Stimulated activated CD4-positive, alpha-beta T cell treated with anti-CD3 and anti-CD28 coated beads, Interleukin-1b, Interleukin-23, amount 100 ng/mL, for 4 hours (primary cell): ENCODE data around the gene RNASE8.
A peak's percentile ranks its signal among the peaks of the same experiment; 100 is the strongest.

Experiments
- DNase-seq, 2 donors: peaks; one replicate each; pipeline ENCODE4 v3.0.0-alpha.2; 2020; ENCODE audit warnings: low read depth in 2 of 2

Gene RNASE8

GRCh38 chr14:21092273-21093011, 34.8 kb downstream of the RNASE8 start:
- peak; percentile 93 to 94 for DNase-seq

DNA sequence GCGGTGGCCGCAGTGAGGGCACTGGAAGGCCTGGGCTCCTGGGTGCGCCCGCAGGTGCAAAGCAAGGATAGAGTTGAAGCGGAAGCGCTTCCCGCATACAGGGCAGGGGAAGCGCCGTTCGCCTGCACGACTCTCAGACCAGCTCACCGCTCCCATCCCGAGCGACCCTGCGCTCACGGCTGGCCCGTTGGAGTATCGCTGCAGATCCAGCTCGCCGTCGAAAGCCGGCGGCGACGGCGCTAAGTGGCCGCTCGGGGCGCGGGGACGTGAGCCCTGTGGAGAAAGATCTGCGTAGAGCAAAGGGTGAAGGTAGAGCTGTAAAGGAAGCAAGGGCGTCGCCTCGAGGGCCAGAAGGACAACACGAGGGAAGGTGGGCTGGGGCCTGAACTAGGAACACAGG, 35.4 kb downstream of the RNASE8 start:
- DNase-seq: no peak

DNA sequence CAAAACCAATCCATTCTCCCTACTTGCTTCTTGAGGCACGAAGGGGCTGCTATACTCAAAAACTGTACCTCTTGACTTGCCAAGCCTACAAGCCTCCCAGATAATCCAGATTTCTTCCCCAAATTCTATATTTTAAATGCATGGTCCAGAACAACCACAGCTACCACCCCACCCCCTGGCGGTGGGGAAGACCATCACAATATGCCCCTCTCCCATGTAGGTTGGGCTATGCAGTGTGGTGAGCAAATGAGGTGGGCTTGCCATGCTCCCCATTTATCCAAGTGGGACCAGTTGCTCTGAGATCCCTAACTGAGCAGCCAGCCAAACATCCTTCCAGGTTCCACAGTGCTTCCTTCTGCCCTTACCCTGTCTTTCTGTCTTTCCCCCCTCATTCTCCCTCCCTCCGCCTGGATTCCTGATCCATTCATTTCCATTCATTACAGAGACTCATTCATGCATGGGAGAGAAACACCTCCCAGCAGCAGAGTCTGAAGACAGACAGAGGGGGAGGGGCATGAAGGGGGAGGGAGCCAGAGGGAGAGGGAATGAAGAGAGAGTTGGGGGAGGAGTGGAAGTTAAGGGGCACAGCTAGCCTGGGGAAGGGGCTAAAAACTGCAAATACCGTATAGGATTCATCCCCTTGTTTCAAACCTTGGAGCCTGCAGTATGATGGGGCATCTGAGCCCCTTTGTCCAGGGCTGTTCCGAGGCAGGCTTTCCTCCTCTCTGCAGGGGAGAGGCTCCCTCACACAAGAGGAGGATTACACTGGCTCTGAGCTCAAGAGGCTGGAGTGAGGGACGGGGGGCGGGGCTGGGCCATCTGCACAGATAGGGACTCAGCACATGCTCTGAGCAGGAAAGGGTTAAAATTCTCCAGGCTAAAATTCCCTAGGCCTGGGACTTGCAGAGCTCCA, 36.4 kb downstream of the RNASE8 start:
- no peak for DNase-seq

DNA sequence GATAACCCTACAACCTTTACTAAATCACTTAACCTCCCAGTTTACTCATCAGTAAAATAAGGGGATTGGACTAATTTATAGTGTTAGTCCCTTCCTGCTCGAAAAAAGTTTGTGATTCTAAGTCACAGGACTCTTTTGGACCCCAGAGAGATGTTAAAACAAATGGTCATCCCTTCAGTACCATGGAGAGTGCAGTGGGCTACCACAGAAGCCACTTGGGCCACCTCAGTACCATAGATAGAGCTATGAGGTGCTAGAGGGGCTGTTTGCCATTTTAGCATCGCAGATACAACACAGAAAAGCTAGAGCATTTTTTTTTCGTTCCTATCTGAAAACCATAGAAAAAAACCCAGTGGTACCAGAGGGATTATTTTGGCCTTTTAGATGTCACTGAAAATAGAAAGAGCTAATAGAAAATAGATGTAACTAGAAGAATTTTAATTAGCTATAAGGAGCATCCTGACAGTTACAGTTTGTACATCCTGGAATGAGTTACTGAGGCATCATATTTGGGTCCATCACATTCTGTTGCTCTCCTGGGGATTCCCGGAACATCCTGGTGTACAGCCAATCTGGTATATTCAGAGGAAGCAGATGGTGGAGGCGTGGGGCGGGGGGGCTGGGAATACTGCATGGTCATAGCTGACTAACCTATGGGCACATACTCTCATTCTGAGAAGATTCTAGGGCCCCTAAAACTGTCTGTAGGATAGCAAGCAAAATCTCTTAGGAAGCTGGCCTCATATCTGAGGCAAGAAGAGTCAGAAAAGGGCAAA, 38.0 kb downstream of the RNASE8 start:
- DNase-seq: no peak

- no peak for DNase-seq
Measured at GRCh38 chr14:21096438-21096837, 38.8 kb downstream of the RNASE8 start.

DNA sequence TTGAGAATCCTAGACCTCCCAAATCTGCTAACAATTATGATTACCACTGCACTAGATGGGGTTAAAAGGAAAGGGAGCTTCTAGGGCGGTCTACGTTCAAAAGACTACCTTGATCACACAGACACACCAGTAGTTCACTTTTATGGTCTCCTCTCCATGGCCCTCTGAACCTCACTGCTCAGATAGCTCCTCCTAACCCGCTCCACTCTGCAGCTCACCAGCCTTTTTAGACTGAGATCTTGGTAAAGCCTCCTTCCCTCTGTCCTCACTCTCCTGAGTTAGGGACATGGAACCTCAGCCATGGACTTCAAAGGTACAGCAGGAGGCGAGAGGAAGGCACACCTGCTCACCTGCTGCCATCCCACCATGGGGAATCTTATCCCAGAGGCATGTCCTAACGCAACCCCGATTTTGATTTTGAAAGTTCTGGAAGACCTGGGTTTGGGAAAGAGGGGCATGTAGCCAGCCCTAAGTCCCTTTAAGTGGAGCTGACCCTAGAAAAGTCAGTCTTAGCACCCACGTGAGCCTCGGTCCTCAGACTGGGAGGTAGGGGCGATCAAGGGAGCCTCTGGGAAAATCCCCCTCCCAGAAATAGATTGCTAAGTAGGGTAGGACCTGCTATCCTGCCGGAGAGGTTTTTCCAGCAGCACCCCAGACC, 39.5 kb downstream of the RNASE8 start:
- no peak for DNase-seq

- no peak for DNase-seq
Measured at GRCh38 chr14:21097636-21098075, 40.0 kb downstream of the RNASE8 start.

- DNase-seq: peak in 1 of 2 donors; percentile 23
Measured at GRCh38 chr14:21098076-21098891, 40.7 kb downstream of the RNASE8 start, which contains the start of gene ZNF219. ZNF219 (minus strand) TSS chr14:21098655; CDS start chr14:21093591, 5,064 bp downstream.

DNA sequence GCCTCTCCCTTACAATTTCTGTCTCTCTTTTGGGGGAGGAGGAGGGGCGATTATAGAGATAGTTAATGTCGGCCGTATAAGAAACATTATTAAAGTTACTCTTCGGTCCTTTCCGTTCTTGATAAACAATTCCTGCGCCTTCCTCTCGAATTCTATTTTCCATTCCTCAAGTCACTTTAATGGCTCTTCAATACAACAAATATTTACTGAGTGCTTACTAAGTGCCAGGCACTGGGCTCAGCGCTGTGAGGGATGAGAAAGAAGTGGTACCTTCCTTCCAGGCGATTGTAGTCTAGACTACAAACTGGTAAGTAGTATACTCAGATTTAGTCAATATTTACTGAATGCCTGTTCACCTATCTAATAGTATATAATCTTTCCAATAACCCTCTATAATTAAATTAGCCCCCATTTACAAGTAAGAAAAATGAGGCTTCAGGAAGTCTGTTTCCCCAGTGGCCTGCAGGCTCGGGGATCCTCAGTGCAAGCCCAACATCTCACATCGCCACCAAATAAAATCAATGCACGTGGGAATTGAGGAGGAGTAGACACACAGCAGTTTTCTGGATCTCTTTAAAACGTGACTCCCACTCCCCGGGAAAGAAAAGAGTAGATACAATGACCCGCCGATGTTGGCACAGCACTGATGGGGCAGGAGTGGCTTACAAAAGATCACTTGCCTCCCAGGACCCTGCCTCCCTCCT, 41.4 kb downstream of the RNASE8 start:
- DNase-seq: no peak

- no peak for DNase-seq
Measured at GRCh38 chr14:21099596-21099985, 42.0 kb downstream of the RNASE8 start.

GRCh38 chr14:21100931-21101330, 43.3 kb downstream of the RNASE8 start, which contains the start of gene TMEM253:
TMEM253 (plus strand) TSS chr14:21101066; CDS start chr14:21101344, 278 bp downstream.
- no peak for DNase-seq

- no peak for DNase-seq
Measured at GRCh38 chr14:21101802-21102413, 44.3 kb downstream of the RNASE8 start.

- DNase-seq: no peak
Measured at GRCh38 chr14:21102521-21103410, 45.1 kb downstream of the RNASE8 start.

GRCh38 chr14:21103411-21103709, 45.7 kb downstream of the RNASE8 start:
- DNase-seq: no peak

DNA sequence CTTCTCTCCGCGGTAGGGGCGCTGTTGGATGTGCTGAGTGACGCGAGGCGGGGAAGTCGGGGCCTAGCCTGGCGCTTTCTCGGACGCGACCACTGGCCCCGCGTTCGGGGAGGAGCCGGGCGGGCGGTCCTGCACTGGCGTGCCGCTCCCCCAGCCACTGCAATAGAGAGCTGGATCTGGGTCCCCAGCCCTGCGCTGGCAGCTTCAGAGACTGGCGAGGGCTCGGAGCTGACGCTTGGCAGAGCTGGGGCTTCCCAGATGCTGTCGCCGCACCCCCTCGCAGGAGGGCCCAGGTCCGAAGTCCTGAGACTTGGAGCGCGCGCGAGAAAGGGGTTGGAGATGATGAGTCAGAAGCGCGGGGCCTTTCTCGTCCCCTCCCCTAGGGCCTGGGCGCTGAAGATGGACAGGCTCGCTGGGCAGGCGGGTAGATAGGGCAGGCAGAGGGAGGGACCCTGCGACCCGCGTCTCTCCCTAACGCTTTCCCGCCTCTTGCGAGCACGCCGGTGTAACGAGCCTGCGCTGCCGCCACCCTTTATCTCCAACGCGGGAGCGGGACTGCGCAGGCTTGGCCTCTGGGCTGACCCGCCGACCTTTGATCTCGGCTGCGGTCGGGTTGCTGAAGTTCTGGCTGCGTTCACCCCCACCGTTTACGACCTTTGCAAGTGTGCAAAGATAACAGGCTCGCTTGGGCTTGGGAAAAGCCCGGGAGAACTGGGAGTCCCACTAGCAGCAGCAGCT, 46.3 kb downstream of the RNASE8 start:
- DNase-seq: peak; percentile 88

DNA sequence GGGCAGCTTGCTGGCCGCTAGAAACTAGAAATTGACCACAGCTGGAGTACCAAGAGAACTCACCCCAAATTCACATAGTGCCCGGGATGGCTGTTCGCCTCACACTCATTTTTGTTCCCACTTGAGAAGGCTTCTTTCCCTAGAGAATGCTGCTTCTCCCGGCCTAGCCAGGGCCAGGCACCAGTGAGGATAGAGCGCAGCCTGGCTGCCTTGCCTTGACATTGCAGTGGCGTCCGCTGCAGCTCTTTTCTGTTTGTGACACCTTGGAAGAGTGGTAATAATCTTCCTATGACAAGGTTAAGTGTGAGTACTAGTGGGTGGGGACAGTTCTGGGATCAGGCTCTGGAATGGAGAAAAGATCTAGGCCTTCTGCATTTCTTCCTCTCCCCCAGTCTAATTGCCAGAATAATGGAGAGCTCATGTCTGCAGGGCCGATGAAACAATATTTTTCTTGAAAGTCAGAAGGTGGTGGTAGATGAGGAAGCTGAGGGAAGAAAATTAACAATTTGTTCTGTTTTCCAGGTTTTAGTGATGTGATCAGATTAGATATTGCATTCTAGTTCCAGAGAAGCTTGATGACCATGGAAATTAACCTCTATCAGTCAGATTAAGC, 46.9 kb downstream of the RNASE8 start:
- DNase-seq: peak; percentile 46 to 53

GRCh38 chr14:21105095-21105494, 47.5 kb downstream of the RNASE8 start:
- no peak for DNase-seq

DNA sequence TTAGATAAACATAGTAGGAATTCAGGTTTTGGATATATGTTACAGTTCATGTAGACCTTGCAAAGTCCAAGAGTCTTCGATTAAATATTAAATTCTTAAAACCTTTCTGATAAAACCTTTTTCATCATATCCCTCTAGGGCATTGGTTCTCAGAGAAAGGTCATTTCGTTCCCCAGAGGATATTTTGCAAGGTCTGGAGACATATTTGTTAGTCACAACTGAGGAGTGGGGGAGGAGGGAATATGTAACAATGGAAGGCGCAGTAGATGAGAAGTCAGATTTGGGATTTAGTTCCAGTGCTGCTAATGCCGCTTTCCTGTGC, 48.5 kb downstream of the RNASE8 start:
- no peak for DNase-seq
